IPS DF 19.7 (cell line): ENCODE measurements around the gene ARHGEF26.
"Not testable (repeated sequence)": the region's sequence is repeated elsewhere in the genome, so short reads cannot be mapped to it uniquely, and the experiment has no call there.

Experiments
- DNase-seq: peaks from one replicate; pipeline ENCODE4 v3.0.0-alpha.2; 2013; ENCODE audit warnings: low read depth, low spot score

Gene ARHGEF26, protein sequence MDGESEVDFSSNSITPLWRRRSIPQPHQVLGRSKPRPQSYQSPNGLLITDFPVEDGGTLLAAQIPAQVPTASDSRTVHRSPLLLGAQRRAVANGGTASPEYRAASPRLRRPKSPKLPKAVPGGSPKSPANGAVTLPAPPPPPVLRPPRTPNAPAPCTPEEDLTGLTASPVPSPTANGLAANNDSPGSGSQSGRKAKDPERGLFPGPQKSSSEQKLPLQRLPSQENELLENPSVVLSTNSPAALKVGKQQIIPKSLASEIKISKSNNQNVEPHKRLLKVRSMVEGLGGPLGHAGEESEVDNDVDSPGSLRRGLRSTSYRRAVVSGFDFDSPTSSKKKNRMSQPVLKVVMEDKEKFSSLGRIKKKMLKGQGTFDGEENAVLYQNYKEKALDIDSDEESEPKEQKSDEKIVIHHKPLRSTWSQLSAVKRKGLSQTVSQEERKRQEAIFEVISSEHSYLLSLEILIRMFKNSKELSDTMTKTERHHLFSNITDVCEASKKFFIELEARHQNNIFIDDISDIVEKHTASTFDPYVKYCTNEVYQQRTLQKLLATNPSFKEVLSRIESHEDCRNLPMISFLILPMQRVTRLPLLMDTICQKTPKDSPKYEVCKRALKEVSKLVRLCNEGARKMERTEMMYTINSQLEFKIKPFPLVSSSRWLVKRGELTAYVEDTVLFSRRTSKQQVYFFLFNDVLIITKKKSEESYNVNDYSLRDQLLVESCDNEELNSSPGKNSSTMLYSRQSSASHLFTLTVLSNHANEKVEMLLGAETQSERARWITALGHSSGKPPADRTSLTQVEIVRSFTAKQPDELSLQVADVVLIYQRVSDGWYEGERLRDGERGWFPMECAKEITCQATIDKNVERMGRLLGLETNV

DNA sequence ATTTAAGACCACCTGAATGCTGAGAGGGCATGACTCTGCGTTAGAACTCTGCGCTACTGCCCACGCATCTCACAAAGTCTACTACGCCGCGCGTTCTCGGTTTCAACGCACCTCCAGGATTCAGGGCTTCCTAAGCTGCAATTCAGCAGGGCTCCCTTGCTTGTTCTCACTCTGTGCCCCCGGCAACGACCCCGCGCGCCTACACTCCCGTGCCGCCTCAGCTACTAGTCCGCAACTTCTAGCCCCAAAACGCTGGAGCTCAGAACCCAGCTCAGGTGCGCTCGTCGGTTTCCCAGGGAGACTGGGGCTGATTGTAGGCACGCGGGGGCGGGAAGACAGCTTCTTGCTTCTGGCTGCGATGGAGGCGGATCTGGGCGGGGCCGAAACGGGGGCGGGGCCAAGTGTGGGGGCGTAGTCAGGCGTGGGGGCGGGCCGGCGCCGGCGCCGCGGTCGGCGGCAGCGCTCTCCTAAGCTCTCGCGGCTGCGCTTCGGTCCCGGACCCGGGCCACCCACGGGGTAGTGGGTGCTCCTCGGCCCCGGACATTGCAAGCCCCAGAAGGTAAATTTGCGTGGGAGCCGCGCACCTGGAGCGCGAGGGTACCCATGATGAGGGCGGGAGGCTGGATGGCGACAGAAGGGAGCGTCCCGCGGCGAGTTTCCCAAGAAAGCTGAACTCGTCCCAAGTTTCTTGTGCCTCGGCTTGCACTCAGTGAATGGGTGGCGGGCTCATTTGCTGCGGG, at the start of gene ARHGEF26:
ARHGEF26 (plus strand) TSS at position 430 of the 740 bp plus-strand sequence. CDS start 603 bp downstream, outside the sequence.
- DNase-seq = peak; percentile 60

DNA sequence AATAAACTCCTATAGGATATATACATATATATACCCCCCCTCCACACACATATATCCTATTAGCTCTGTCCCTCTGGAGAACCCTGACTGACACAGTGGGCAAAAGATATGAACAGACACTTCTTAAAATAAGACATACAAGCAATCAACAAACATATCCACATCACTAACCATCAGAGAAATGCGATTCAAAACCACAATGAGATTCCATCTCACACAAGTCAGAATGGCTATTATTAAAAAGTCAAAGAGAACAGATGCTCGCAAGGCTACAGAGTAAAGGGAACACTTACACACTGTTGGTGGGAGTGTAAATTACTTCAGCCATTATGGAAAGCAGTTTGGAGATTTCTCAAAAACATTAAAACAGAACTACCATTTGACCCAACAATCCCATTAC, 46.2 kb upstream of the ARHGEF26 start:
- no peak for DNase-seq

DNA sequence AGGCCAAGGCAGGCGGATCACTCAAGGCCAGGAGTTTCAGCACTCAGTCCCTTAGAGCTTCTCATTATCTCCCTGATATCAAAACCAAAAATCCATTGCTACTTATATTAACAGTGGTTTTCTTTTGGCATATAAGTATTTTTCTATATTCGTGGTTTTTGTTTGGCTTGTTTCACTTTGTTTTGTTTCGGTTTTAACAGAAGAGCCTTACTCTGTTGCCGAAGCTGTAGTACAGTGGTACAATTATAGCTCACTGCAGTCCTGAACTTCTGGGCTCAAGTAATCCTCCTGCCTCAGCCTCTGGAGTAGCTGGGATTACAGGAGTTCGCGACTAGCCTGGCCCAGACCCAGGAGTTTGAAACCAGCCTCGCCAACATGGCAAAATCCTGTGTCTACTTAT, 42.5 kb upstream of the ARHGEF26 start:
- no peak for DNase-seq

DNA sequence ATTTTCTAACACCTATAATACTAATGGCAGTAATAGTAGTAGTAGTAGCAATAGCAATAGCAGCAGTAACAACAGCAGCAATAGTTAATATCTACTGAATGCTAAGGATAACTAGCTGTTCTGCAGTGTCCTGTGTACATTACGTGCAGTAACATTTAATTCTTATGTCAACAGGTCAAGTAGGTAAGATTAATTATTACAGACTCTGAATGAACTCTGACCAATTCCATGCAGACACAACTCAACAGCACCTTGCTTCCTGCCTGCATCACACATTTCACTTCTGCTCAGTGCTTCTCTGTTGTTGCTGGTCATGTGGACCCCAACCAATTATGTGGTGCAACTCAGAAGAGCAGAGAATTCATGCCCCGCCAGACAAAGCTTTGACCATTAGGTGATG, 39.9 kb upstream of the ARHGEF26 start:
- no peak for DNase-seq

DNA sequence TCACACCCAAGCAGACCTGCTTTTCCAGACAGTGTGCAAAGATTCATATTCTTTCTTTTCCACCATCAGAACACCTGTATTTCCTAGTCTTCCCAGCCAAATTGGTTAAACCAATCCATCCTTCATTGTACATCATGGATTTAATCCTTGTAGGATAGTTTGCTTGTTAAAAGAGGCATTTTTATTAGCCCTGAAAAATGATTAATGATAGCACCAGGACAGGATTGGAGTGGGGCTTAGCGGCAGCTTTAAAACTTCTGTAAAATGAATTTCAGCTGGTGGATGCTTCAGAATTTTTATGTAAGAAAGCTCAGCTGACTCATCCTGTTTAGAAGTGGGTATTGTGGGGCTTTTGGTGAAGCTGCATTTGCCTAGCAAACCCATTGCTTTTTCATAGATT, 36.1 kb upstream of the ARHGEF26 start:
- no peak for DNase-seq

DNA sequence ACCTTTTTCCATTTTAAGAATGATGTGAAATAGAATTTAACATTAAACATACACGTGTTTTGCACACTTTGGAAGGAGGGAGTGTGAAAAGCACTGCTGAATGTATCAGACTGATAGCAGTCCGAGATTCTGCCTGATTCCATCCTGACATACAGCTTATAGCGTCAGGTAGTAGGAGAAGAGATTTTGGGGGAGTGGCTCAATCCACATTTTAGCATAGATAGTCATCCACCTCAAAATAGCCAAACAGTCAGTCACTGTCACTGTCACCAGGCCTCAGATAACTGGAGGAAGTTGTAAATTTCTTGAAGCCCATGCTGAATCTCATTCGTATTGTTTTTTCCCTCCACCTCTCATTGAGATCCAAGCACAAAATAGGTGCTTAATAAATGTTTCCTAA, 35.4 kb upstream of the ARHGEF26 start:
- no peak for DNase-seq

DNA sequence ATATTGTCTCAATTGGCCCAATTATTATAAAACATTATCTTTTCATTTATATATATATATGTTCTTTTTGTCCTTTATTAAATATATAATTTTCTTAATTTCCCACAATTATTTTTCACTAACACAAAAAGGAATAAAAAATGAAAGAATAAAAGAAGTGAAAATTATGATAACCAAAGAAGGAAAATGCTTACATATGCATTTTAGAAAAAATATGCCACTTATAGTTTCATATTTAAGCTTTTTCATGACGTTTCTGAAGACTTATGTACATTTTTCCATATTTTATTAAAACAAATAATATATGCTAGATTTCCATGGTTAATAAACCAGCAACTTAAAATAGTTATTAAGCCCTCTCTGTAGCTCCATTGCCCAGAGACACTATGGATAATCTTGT, 34.9 kb upstream of the ARHGEF26 start:
- no peak for DNase-seq

DNA sequence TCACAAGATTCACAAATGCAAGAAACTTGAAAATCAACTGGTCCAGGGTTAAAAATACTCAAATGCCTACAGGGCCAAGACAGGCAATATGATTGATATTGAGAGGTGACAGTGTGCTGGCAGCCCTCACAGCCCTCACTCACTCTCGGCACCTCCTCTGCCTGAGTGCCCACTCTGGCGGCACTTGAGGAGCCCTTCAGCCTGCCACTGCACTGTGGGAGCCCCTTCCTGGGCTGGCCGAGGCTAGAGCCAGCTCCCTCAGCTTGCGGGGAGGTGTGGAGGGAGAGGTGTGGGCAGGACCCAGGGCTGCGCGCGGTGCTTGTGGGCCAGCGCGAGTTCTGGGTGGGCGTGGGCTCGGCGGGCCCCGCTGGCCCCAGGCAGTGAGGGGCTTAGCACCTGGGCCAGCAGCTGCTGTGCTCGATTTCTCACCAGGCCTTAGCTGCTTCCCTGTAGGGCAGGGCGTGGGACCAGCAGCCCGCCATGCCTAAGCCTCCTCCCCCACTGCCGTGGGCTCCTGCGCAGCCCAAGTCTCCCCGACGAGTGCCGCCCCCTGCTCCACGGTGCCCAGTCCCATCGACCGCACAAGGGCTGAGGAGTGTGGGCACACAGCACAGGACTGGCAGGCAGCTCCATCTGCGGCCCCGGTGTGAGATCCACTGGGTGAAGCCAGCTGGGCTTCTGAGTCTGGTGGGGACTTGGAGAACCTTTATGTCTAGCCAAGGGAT, 33.3 kb upstream of the ARHGEF26 start:
- not testable (repeated sequence) for DNase-seq

DNA sequence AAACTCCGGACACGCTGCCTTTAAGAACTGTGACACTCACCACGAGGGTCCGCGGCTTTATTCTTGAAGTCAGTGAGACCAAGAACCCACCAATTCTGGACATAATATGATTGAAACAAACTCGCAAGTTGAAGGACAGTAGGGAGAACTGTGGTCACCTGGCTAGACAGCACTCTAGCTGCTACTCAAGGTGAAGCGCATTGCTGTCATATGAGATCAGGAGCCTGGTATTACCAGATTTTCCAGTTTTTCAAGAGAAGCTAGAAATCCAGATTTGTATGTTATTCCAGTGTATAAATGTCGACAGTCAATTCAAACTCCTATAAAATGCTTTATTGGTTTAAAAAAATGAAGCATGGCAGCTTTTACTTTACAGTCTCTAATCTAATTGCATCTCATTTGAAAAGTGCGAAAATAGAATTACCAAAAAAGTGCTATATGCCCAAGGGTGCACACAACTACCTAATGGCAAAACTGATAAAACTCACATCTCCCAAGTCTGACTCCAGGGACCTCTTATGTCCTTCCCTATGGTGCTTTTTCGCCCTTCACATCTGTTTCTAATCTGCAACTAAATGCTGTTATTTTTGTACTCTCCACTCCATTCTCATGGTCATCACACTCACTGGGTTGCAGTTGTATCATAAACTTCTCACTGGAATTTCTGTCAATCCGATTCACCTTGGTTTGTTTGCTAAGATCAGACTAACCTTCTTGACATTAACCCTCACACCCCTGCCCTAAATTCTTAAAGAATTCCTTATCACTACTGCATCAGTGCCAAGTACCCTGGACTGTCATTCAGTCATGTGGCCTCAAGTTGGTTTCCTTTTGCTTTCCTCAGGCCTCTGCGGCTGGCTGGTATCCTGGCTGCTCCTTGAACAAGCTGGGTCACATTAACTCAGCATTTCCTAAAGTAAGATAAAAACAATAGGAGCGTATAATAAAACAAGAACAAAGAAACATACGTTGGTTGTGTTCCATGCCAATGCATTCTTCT, 31.5 kb upstream of the ARHGEF26 start:
- no peak for DNase-seq

DNA sequence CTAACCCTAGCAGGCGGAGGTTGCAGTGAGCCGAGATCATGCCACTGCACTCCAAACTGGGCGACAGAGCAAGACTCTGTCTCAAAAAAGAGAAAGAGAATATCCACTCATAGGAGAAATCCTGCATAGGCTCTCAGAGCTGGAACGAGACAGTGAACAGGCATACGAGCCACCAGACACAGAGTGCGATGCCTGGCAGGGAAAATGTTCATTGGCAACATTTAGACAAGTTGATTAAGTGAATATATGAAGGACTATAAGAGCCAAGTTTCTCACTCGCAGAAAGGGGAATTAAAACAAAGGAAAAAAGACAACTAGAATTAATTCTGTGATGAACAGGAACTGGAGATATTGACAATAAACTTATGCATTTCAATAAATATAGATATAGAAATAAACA, 27.1 kb upstream of the ARHGEF26 start:
- DNase-seq = no peak

DNA sequence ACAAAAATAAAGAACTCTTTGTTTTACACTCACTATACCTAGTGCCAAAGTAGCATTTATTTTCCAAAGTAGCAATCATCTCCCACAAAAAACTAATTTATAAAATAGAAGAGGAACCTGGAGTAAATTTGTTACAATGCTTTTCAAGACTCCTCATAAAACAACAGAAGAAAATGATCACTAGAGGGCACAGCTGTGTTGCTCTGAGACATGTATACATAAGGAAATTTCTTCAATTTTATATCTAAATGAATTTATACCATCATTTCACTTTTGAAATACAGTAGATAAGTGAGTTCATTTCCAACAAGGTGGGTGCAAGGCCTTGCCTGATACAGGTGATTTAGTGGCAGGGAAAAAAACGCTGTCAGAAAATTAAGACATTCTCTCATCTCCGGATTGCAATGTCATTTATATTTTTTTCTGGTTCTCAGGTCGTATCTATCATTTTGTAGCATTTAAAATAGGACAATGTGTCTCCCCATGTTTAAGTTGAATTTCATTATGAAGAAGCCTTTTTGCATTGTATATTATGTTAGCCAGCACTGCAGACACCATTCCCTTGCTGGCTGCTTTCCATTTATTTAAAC, 25.3 kb upstream of the ARHGEF26 start:
- DNase-seq = no peak

DNA sequence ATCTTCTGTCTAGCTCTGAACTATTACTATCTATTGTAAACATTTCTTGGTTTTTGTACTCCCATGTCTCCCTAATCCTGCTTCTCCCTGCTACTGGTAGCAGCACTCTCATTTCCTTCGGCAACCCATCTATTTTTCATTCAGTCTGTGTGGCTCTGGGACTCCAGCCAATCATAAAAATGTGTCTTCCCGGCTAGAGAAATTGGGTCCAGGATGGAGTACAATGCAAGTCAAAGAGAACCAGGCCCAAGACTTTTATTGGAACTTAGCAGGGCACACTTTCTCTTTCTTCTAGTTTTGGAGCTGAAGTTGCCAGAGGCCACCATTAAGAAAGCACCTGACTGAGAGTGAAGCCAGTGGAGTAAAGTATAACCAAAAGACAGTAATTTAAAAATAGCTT, 22.8 kb upstream of the ARHGEF26 start:
- no peak for DNase-seq

DNA sequence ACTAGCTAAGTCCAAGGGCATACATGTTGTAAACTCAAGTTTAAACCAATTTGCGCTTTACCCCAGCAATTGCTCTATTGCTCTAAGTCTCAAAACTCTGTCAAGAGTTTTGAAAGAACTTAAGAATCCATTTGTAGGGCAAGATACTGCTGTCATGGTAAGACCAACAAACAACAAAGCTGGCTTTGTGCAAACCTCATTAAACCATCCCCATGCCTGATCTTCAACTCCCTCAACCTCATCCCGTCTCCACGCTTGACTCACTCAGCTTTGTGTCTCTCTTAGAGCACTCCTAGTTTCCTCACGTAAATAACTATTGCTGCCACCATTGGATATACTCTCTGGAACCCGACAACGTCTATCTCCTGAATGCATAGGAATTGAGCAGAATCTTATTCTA, 20.6 kb upstream of the ARHGEF26 start:
- DNase-seq = no peak

DNA sequence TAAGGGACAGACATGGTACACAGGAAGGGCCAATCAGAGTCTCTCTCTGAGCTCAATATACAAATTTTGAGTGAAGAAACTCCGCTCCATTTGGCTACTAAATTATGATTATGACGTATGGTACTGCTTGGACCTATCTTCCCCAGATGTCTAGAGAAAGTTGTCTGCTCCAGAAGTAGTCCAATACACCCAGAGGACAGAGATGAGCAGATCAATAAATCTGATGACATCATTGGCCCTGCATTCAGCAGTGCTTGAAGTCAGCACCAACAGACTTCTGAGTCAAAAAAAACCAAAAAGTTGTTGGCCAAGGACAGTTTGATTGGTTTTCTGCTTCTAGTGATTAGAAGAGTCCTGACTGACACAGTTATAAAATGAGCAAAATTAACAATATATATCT, 19.9 kb upstream of the ARHGEF26 start:
- DNase-seq = no peak

DNA sequence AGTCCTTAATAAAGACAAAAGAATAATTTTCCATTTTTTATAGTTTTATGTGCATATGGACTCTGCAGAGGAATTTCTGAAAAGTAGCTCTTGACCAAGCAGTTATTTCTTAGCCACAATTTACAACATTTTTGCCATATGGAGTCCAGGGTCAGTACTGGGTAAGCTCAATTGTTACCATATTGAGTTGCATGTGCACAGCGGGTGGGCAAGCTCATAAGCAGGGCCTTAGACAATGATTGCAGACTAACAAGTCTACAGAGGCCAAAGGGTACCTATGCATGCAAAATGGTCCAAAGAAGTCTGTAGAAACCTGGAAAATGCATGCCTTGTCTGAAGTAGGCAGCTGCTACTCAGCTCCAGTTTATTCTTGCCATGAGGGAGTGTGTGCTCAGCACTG, 19.0 kb upstream of the ARHGEF26 start:
- DNase-seq = no peak

DNA sequence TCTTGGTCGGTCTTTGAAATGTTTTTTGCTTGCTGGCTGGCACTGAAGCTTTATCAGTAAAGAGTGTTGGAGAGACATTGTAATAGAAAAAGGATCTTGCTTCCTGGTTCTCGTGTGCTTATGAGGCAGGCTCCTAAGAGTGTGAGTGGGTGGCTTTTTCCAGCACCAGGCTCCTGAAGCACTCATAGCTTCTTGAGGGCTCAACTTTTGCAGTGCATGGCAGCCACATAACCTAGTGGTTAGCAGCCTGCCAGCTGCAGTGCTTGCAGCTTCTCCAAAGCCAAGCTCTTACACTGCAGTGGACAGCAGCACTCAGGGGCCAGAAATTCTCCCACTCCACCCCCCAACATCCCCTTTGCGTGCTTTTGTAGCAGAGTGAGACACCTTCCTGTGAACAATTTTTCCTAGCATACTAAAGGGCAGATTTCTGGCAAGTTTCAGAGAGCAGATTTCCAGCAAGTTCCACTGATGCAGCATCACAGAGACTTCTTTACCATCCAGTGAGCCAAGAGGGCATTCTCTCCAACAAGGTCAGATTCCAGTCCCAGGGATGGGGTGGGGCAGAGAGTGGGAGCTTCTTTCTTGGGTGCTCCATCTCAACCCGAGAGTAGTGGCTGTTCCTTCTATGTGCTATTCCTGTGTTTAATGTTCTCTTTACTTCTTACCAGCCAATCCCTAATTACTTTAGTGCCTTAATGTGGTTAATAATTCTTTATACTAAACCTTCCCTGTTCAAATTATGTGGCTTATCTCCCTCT, 15.8 kb upstream of the ARHGEF26 start:
- no peak for DNase-seq

DNA sequence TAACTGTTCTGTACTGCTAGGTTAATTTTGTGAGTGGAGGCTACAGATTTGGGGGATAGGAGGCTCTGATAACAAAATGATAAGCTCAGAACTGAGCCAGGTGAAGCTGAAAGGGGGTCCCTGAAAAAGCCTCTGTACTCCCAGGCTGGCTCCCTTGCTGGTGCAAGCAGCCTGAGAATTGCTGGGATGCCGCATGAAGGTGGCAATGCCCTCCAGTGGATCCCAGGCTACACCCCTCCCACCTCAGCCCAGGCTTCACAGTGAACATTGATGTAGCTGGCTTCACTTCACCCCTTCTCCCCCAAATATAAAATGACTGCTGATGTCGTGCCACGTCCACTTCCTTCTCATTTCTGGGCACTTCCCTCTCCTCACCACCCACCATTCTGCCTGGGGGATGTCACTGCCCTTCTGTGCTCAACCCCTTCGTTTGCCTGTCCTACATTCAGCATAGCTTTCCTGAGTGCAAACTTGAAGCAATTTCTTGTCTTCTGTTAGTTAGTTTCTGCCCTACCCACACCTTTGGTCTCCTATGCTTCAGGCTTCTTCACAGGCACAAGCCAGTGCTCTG, 9.7 kb upstream of the ARHGEF26 start:
- no peak for DNase-seq

DNA sequence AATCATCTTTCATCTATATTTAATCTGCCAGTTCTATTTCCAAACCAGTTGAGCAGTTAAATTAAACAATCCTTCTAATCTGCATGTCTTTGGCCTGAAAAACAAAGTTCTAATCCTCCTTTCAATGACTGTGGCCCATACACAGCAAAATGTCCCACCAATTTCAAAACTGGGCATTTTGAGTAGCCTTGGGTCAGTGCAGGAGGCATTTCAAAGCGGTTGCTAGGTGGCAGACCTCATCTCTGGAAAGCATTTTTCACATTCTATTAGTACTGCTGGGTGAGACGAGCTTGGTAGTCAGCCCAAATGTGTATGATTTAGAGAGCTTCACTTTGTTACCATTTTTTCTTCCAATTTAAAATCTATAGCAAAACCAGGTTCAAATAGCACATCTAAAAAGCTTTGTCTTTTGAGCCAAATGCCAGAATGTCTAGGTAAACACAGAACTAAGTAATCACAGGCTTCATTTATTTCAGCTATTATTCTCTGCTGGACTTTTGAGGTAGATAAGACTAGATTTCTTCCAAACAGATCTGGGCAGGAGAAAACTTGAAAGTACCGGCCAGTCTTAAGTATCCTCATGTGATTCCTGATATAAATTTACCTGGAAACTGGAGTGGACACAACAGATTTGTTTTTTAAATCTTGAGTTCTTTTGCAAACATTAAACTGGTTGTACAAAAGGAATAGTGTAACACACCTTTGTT, 8.9 kb upstream of the ARHGEF26 start:
- no peak for DNase-seq
